GM12874 (cell line): ENCODE data around the gene KCNMA1.
A peak's percentile ranks its signal among the peaks of the same experiment; 100 is the strongest.

Experiments used
- CTCF ChIP-seq: IDR thresholded peaks from 2 replicates; pipeline ENCODE4 v1.5.1; 2011; ENCODE audit warnings: low read depth, mild to moderate bottlenecking, control low read depth, low read length, moderate library complexity; ENCODE audit not compliant: insufficient read depth

The KCNMA1 gene

GRCh38 chr10:77396290-77396689, 241.3 kb downstream of the KCNMA1 start:
- no peak for TF ChIP-seq CTCF

GRCh38 chr10:77393821-77394501, 243.6 kb downstream of the KCNMA1 start:
- TF ChIP-seq CTCF: no peak

GRCh38 chr10:77393411-77393810, 244.2 kb downstream of the KCNMA1 start:
- TF ChIP-seq CTCF: no peak

- no peak for TF ChIP-seq CTCF
These were observed 244.8 kb downstream of the KCNMA1 start for GRCh38 chr10:77392851-77393250.

- no peak for TF ChIP-seq CTCF
These were observed 245.3 kb downstream of the KCNMA1 start for GRCh38 chr10:77392236-77392721.

GRCh38 chr10:77391605-77392235, 245.9 kb downstream of the KCNMA1 start:
- peak; percentile 64 for TF ChIP-seq CTCF

GRCh38 chr10:77390481-77390891, 247.1 kb downstream of the KCNMA1 start:
- TF ChIP-seq CTCF: no peak
